Nephron (organoid): ENCODE measurements around the gene LMAN2L.

Experiments used
- H3K27ac Mint-ChIP-seq, 3 experiments: 2 replicates each; pipeline ENCODE4 v1.8.0; 2020; ENCODE audit warnings: mixed read lengths in 3 of 3, mild to moderate bottlenecking in 2 of 3, moderate library complexity in 1 of 3
- H3K27me3 Mint-ChIP-seq: 2 replicates; pipeline ENCODE4 v1.8.0; 2021; ENCODE audit warnings: low read depth, mild to moderate bottlenecking, moderate library complexity, mixed read lengths
- H3K36me3 Mint-ChIP-seq: 2 replicates; pipeline ENCODE4 v1.8.0; 2020; ENCODE audit warnings: low read depth, mixed read lengths
- H3K4me1 Mint-ChIP-seq: 2 replicates; pipeline ENCODE4 v1.8.0; 2020; ENCODE audit warnings: mixed read lengths
- H3K4me3 Mint-ChIP-seq, 3 experiments: 2 replicates each; pipeline ENCODE4 v1.8.0; 2020; ENCODE audit warnings: mild to moderate bottlenecking in 3 of 3, mixed read lengths in 3 of 3, moderate library complexity in 2 of 3
- H3K9me3 Mint-ChIP-seq: 2 replicates; pipeline ENCODE4 v1.8.0; 2020; ENCODE audit warnings: mixed read lengths
- CTCF ChIP-seq, 3 experiments: fragments of 200-600 bp; sonication (generic); IDR thresholded peaks; one replicate each; pipeline ENCODE4 v1.5.0; 2021; ENCODE audit warnings: antibody characterized with exemption in 3 of 3; ENCODE audit not compliant: unreplicated experiment in 3 of 3

LMAN2L gene

GRCh38 chr2:96762529-96763311 is 22.9 kb upstream of the LMAN2L start:
- H3K27me3 Mint-ChIP-seq, result no peaks in the 10 kb centered on the region

GRCh38 chr2:96760986-96761832 is 21.3 kb upstream of the LMAN2L start:
- Mint-ChIP-seq H3K27ac (peak overlapping the region; percentile 60 to 76 (median 69)), H3K9me3 (no peaks in the 10 kb centered on the region), H3K4me3 (peak overlapping the region; percentile 75 to 88 (median 81)), H3K27me3 (no peaks in the 10 kb centered on the region), H3K36me3 (no peaks in the 10 kb centered on the region), H3K4me1 (peaks cover 43% of the 10 kb centered on the region)
- TF ChIP-seq CTCF (IDR thresholded peaks at IDR 0.05; ENCODE audit: unreplicated experiment in 3 of 3), result peak; percentile 41 to 63 (median 59)

More at GRCh38 chr2:96762529-96763311, 22.9 kb upstream of the LMAN2L start:
- no peak for TF ChIP-seq CTCF (IDR thresholded peaks at IDR 0.05; ENCODE audit: unreplicated experiment in 3 of 3)
- Mint-ChIP-seq H3K4me3 (peak overlapping the region; percentile 75 to 88 (median 81)), H3K9me3 (no peaks in the 10 kb centered on the region), H3K36me3 (peaks cover 4% of the 10 kb centered on the region), H3K27ac (peak overlapping the region; percentile 55 to 64 (median 58)), H3K4me1 (peaks cover 48% of the 10 kb centered on the region)

- Mint-ChIP-seq H3K27ac (peak within 1 kb of the TSS; percentile 60 to 76 (median 69)), H3K9me3 (no peaks in the 10 kb centered on the region), H3K27me3 (no peaks in the 10 kb centered on the region), H3K4me1 (peaks cover 42% of the 10 kb centered on the region), H3K4me3 (peak within 1 kb of the TSS; percentile 82 to 88 (median 86)), H3K36me3 (no peaks in the 10 kb centered on the region)
- no peak for TF ChIP-seq CTCF (IDR thresholded peaks at IDR 0.05; ENCODE audit: unreplicated experiment in 3 of 3)
Observed at GRCh38 chr2:96760036-96760985, 20.4 kb upstream of the LMAN2L start, which contains the start of gene CNNM4. Gene CNNM4, plus strand, starts transcription at chr2:96760902. Its CDS starts 98 bp downstream, at chr2:96761000.

- Mint-ChIP-seq H3K27me3 (peaks cover under 1% of the 10 kb centered on the region), H3K9me3 (no peaks in the 10 kb centered on the region), H3K36me3 (no peaks in the 10 kb centered on the region), H3K4me3 (peak overlapping the region; percentile 4 to 86 (median 86)), H3K27ac (peak overlapping the region; percentile 50 to 65 (median 65)), H3K4me1 (peaks cover 41% of the 10 kb centered on the region)
- no peak for TF ChIP-seq CTCF (IDR thresholded peaks at IDR 0.05; ENCODE audit: unreplicated experiment in 3 of 3)
Observed at GRCh38 chr2:96759548-96759947, 19.7 kb upstream of the LMAN2L start.

GRCh38 chr2:96758987-96759386 is 19.1 kb upstream of the LMAN2L start:
- Mint-ChIP-seq H3K27ac (peak overlapping the region in 2 of 3 experiments; percentile 50 to 65), H3K4me3 (peak overlapping the region in 2 of 3 experiments; percentile 50 to 60), H3K4me1 (peaks cover 35% of the 10 kb centered on the region), H3K36me3 (no peaks in the 10 kb centered on the region), H3K9me3 (no peaks in the 10 kb centered on the region), H3K27me3 (peaks cover 5% of the 10 kb centered on the region)
- TF ChIP-seq CTCF (IDR thresholded peaks at IDR 0.05; ENCODE audit: unreplicated experiment in 3 of 3), result no peak
